Gastrocnemius medialis (tissue), 4 donors: Measurements from ENCODE around the gene BIRC6. TPM values are rescaled to one million over a fixed set of nuclear protein-coding genes. Genes with fewer than 3 reads are reported as not detected.
A peak's percentile ranks its signal among the peaks of the same experiment; 100 is the strongest.

Experiments used
- ATAC-seq, 2 donors: fragments of 150-250 bp; one replicate each; pipeline ENCODE4 v1.9.1; 2016
- DNase-seq, 2 donors: peaks; one replicate each; pipeline ENCODE4 v3.0.0-alpha.2; 2019
- H3K27ac ChIP-seq, 4 donors: fragments of 200-600 bp; sonication (generic); 1 replicate in 1 of 4; 2 replicates in 3 of 4; pipeline ENCODE4 v1.5.1; 2016 to 2018; ENCODE audit warnings: mild to moderate bottlenecking in 2 of 4, moderate library complexity in 1 of 4
- H3K27me3 ChIP-seq, 3 donors: fragments of 200-600 bp; sonication (generic) in 2 of 3; 1 replicate in 1 of 3; 2 replicates in 2 of 3; pipeline versions ENCODE4 v1.5.1 to v1.6.0; 2016 to 2019; ENCODE audit warnings: mild to moderate bottlenecking in 1 of 3, moderate library complexity in 1 of 3
- H3K36me3 ChIP-seq, 2 donors: fragments of 200-600 bp; sonication (generic) in 1 of 2; one replicate each; pipeline ENCODE4 v1.5.1; 2017 to 2018
- H3K4me1 ChIP-seq, 2 donors: fragments of 200-600 bp; sonication (generic) in 1 of 2; one replicate each; pipeline ENCODE4 v1.5.1; 2016 to 2017; ENCODE audit warnings: mild to moderate bottlenecking in 2 of 2
- H3K4me3 ChIP-seq, 4 donors: fragments of 200-600 bp; sonication (generic) in 3 of 4; 1 replicate in 1 of 4; 2 replicates in 3 of 4; pipeline ENCODE4 v1.5.1; 2016 to 2019; ENCODE audit warnings: mild to moderate bottlenecking in 2 of 4
- H3K9me3 ChIP-seq, 3 donors: fragments of 200-600 bp; sonication (generic) in 2 of 3; 1 replicate in 1 of 3; 2 replicates in 2 of 3; pipeline ENCODE4 v1.5.1; 2016 to 2019
- POLR2A ChIP-seq, 2 donors: fragments of 450-650 bp; IDR thresholded peaks; one replicate each; pipeline ENCODE4 v1.6.1; 2017; ENCODE audit warnings: antibody characterized with exemption in 2 of 2, mild to moderate bottlenecking in 2 of 2, moderate library complexity in 2 of 2
- in situ Hi-C, 4 donors: fragments of 200-750 bp; cut with MboI; loops; one replicate each; pipeline versions ENCODE4 v1.15.0 to v1.8.0; 2017; ENCODE audit warnings: low sequenced_read_pairs in 4 of 4
- intact Hi-C: fragments of 100-400 bp; cut with DNase I; formaldehyde crosslinking; loops from one replicate; pipeline ENCODE4 v1.15.1; 2023; ENCODE audit warnings: low total_unique reads
- total RNA-seq, 4 donors: library from RNA; depleted of rRNA; stranded (reverse); fragments of >200 nt; gene quantifications; one replicate each; pipeline versions ENCODE4 v1.1.0 to v1.2.3, GENCODE V29; 2016
- TF ChIP-seq, protein P1 (sequence below), 5 experiments: fragments of 450-650 bp in 3 of 5; fragments of 200-600 bp in 2 of 5; sonication (generic) in 2 of 5; IDR thresholded peaks in 4 of 5; conservative IDR thresholded peaks in 1 of 5; 1 replicate in 4 of 5; 2 replicates in 1 of 5; pipeline ENCODE4 v1.5.1; 2016 to 2019; ENCODE audit warnings: antibody characterized with exemption in 5 of 5, mild to moderate bottlenecking in 3 of 5, moderate library complexity in 3 of 5

Gene BIRC6
- total RNA-seq, 4 donors from 2014 or later = 60.1 to 107 (median 77.6) TPM

DNA sequence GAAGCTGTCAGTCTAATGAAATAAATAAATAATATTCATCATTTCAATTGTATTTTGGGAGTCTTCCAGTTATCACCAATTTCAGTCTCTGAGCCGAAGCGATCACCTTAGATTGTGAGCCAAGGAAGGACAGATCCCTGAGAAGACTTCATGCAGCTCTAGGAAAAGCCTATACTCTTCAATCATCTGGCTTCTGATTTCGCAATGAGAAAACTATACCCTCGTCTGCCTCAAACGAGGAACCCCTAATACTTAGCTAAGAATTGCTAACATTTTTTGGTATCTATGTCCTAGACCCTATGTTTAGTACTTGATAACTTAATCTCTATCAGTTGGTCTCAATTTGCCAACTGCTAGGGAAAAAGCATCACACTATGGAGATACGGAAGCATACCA is 266.5 kb downstream of the BIRC6 start:
- intact Hi-C loops = loop anchor here (10.0 kb wide), 1 partner anchor 269 kb away; the partner anchor contains the start of gene BIRC6
- DNase-seq = no peak
- no peak overlapping the region for H3K4me3 ChIP-seq
- H3K4me1 ChIP-seq = peaks cover 16 to 18% of the 10 kb centered on the region in 2 donors
- in situ Hi-C loops = no loop called here
- TF ChIP-seq, protein P1, sequence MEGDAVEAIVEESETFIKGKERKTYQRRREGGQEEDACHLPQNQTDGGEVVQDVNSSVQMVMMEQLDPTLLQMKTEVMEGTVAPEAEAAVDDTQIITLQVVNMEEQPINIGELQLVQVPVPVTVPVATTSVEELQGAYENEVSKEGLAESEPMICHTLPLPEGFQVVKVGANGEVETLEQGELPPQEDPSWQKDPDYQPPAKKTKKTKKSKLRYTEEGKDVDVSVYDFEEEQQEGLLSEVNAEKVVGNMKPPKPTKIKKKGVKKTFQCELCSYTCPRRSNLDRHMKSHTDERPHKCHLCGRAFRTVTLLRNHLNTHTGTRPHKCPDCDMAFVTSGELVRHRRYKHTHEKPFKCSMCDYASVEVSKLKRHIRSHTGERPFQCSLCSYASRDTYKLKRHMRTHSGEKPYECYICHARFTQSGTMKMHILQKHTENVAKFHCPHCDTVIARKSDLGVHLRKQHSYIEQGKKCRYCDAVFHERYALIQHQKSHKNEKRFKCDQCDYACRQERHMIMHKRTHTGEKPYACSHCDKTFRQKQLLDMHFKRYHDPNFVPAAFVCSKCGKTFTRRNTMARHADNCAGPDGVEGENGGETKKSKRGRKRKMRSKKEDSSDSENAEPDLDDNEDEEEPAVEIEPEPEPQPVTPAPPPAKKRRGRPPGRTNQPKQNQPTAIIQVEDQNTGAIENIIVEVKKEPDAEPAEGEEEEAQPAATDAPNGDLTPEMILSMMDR (IDR thresholded peaks at IDR 0.05 in 4 of 5, conservative IDR thresholded peaks at IDR 0.05 in 1 of 5) = no peak
- no peak for TF ChIP-seq POLR2A (IDR thresholded peaks at IDR 0.05)
- H3K27ac ChIP-seq = no peak overlapping the region
- no peak for ATAC-seq
- H3K36me3 ChIP-seq = peaks cover 0 to 19% of the 10 kb centered on the region in 2 donors
- H3K27me3 ChIP-seq = no peaks in the 10 kb centered on the region
- H3K9me3 ChIP-seq = no peaks in the 10 kb centered on the region

DNA sequence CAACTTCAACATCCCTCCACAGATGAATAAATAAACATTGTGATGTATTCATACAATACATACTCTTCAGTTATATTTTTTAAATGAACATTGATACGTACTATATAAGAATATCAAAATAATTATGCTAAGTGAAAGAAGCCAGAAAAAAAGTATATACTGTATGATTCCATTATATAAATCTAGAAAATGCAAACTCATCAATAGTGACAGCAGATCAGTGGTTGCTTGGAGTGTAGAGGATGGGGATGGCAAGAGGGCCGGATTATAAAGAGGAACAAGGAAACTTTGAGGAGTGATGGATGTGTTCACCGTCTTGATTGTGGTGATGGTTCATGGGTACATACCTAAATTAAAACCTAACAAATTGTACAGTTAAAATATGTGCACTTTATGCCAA is 268.0 kb downstream of the BIRC6 start:
- intact Hi-C loops (loop anchor here (10.0 kb wide), 1 partner anchor 270 kb away; the partner anchor contains the start of gene BIRC6), in situ Hi-C loops (no loop called here)
- H3K27me3 ChIP-seq = no peaks in the 10 kb centered on the region
- peaks cover 24 to 25% of the 10 kb centered on the region in 2 donors for H3K4me1 ChIP-seq
- no peaks in the 10 kb centered on the region for H3K9me3 ChIP-seq
- no peak for TF ChIP-seq POLR2A (IDR thresholded peaks at IDR 0.05)
- TF ChIP-seq, protein P1 (IDR thresholded peaks at IDR 0.05 in 4 of 5, conservative IDR thresholded peaks at IDR 0.05 in 1 of 5) = no peak
- no peak overlapping the region for H3K4me3 ChIP-seq
- DNase-seq (no peak), ATAC-seq (no peak)
- peaks cover 0 to 6% of the 10 kb centered on the region in 2 donors for H3K36me3 ChIP-seq
- no peak overlapping the region for H3K27ac ChIP-seq

DNA sequence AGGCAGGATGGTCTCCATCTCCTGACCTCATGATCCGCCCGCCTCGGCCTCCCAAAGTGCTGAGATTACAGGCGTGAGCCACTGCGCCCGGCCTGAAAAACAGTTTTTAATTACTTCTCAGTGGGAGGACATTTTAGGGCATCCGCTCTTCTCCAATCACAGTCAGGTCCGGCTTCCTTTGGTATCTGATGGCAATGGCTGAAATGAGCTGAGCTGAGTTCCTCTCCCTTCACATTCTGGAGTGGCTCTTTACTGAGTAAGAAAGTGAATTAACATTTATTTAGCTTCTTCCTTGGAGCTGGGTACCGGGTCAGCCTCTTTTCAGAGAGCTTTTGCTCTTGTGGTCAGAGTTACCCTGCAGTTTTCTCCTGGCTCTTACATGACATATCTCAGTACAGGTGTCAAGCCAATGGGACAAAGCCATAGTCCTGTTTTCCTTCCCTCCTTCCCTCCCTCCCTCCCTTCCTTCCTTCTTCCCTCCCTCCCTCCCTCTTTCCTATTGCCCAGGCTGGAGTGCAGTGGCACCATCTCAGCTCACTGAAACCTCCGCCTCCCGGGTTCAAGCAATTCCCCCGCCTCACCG is 269.9 kb downstream of the BIRC6 start:
- no peaks in the 10 kb centered on the region for H3K9me3 ChIP-seq
- intact Hi-C loops (loop anchor here (10.0 kb wide), 1 partner anchor 272 kb away; the partner anchor contains the start of gene BIRC6), in situ Hi-C loops (no loop called here)
- H3K27me3 ChIP-seq = no peaks in the 10 kb centered on the region
- no peak for DNase-seq
- no peak overlapping the region for H3K27ac ChIP-seq
- TF ChIP-seq, protein P1 (IDR thresholded peaks at IDR 0.05 in 4 of 5, conservative IDR thresholded peaks at IDR 0.05 in 1 of 5) = no peak
- TF ChIP-seq POLR2A (IDR thresholded peaks at IDR 0.05) = no peak
- H3K4me3 ChIP-seq = peak overlapping the region in 2 of 4 donors; percentile 82 to 97
- peaks cover 24 to 25% of the 10 kb centered on the region in 2 donors for H3K4me1 ChIP-seq
- no peak for ATAC-seq
- H3K36me3 ChIP-seq = peaks cover 0 to 16% of the 10 kb centered on the region in 2 donors

DNA sequence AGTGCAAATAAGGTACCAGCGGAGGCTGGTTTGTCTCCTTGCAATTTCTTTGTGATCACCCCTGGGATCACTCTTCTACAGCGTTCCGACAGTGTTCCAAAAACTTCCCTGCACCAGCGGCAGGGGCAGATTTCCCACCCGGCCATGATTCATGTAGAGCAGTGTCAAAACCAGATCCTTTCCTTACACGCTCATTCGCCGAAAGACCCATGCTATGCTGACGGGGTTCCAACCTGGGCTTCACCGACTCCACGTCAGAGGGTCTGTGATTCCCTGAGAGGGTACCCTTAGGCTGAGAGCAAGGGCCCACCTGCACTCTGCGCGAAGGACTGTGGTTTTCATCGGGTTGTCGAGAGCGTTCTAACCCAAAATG is 270.6 kb downstream of the BIRC6 start:
- Histone ChIP-seq H3K9me3 (no peaks in the 10 kb centered on the region), H3K4me1 (peaks cover 19% of the 10 kb centered on the region in 2 donors), H3K27ac (peak overlapping the region; percentile 35 to 78 (median 62)), H3K27me3 (no peaks in the 10 kb centered on the region), H3K36me3 (peaks cover 0 to 17% of the 10 kb centered on the region in 2 donors), H3K4me3 (peak overlapping the region; percentile 76 to 97 (median 82))
- intact Hi-C loops = loop anchor here (10.0 kb wide), 1 partner anchor 273 kb away; the partner anchor contains the start of gene BIRC6
- peak; percentile 53 to 68 for ATAC-seq
- TF ChIP-seq, protein P1 (IDR thresholded peaks at IDR 0.05 in 4 of 5, conservative IDR thresholded peaks at IDR 0.05 in 1 of 5) = peak in 3 of 5 experiments; percentile 16 to 39 (median 21)
- no peak for TF ChIP-seq POLR2A (IDR thresholded peaks at IDR 0.05)
- peak in 1 of 2 donors; percentile 42 for DNase-seq
- in situ Hi-C loops = no loop called here
